LHCN-M2 (cell line): Measurements from ENCODE around the gene FXR1. TPM values are rescaled to one million over a fixed set of nuclear protein-coding genes. Genes with fewer than 3 reads are reported as not detected.

ENCODE experiments used
- DNase-seq: peaks from one replicate; pipeline ENCODE4 v3.0.0-alpha.2; 2012; ENCODE audit warnings: low read depth
- polyA plus RNA-seq: library from polyadenylated mRNA; unstranded; fragments of >200 nt; gene quantifications from one replicate; pipeline ENCODE4 v1.2.1, GENCODE V29; 2012; ENCODE audit warnings: missing spikeins
- total RNA-seq: library from RNA; depleted of rRNA; stranded (reverse); fragments of >200 nt; gene quantifications from 2 replicates; pipeline ENCODE4 v1.2.3, GENCODE V29; 2014; rRNA removed

Gene FXR1
- 152 and 180 TPM in 2 replicates for total RNA-seq
- polyA plus RNA-seq = 87.8 TPM

DNA sequence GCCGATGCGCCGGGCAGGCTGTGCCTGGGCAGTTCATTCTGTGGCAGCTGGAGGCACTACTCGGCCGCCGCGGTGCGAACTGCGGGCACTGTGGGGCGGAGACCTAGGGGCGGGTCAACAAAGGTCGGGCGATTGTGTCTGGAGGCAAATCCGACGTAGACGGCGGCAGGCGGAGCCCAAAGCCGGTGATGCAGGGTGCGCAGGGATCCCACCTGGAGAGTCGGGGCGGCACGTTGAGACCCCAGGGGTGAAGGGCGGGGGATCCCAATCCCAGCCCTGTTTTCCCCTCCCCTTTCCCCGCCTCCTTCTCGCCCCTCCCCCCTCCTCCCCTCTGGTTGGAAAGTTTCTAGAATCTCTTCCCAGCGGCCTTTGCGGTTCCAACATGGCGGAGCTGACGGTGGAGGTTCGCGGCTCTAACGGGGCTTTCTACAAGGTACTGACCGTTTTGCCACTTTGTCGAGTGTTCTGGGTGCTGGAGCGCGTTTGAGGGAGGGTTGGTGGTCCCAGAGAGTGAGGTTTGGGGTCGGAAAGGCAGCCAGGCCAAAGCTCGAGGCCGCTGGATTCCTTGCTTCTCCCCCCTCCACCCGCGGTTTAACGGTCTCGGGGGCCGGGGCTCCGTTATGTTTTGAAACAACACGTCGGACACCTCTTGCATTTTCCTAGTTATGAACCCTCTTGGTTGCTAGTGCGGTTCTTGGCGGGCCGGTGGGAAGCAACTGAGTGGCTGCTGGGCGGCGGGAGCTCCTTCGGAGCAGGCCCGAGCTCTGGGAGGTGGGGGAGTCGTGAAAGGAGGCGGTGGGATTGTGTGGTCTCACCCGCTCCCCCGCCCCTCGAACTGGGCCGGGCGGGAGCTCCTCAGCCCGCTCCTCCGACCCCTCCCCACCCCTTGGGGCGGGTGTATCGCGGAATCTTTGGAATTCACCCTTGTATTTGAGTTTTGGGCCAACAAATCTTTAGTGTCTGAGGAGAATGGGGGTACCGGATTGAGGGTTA is at the start of gene FXR1:
FXR1 (plus strand) TSS at position 367 of the 993 bp plus-strand sequence; CDS start at position 383, 16 bp downstream.
- DNase-seq = peak; percentile 88

DNA sequence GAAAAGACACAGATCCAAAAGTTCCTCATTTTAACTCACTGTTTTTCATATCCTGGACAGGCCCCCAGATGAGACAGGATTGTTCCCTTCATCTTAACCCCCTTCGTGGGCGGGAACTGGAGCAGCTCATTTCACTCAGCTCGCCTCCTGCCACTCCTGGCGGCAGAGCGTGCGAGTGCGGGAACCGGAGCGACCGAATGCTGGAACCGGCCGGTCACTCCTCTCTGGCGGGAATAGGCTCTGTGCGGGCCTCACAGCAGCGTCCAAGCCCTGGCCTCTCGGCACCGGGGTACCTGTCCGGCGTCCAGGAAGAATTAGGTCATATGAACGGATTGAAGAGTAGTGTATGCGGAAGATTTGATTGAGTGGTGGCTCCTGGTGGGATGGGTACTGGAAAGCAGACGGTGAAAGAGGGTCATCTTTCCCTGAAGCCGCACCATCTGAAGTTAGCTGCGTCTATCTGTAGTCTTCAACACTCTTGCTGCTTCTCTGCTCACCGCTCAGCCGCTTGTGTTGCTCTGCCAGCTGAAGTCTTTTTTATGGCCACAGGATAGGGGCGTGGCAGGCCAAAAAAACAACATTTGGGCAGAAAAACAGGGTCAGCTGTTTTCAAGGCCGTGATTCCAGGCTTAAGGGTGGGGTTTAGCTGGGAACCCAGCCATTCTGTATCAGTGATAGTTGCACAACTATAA is 42.3 kb upstream of the FXR1 start:
- DNase-seq = peak; percentile 60

DNA sequence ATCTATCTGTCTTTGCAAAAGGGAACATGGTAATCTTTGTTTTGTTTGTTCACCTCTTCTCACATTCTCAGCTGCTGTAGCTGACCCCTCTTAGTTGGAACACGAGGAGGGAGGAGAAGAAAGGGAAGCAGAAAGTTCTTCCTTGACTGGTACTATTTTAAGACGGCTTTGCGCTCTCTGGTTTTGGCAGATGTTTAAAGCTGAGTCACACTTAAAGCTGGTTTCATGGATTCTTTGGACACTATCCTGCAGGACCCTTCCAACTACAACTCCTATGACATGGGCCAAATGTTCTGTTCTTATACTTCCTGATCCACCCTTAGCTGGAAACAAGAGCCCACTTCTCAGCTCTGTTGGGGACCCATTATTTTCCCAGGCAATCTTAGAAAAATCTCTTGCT is 40.6 kb upstream of the FXR1 start:
- peak; percentile 87 for DNase-seq

DNA sequence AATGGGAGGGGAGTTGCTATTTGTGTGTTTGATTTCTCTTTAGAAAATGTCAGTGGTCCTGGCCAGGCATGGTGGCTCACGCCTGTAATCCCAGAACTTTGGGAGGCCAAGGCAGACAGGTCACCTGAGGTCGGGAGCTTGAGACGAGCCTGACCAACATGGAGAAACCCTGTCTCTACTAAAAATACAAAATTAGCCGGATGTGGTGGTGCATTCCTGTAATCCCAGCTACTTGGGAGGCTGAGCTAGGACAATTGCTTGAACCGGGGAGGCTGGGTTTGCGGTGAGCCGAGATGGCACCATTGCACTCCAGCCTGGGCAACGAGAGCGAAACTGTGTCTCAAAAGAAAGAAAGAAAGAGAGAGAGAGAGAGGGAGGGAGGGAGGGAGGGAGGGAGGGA is 40.0 kb upstream of the FXR1 start:
- peak; percentile 11 for DNase-seq

DNA sequence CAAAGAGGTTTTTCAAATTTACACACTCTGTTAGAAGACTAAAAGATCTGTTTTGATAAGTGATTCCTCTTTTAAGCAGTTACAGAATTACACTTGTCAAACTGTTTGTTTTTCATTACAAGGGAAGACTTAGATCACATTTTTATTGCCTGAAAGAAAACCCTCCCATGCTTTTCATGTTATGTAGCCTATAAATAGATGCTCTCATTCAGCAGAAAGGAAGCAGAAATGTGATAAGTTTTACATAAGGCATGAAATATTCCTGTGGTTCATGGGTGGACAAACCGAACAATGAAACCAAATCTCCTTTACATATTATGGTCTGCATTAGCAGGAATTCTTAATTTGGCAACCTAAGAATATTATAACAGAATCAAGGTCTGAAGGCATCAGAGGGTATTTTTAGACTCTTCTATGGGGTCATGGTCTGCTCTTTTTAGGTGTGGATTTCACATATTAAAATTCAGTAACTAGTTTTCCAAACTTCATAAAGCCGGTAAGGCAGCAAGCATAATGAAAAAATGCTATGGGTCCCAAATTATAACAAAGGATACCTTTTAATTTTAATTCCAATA is 37.3 kb upstream of the FXR1 start:
- peak; percentile 20 for DNase-seq

DNA sequence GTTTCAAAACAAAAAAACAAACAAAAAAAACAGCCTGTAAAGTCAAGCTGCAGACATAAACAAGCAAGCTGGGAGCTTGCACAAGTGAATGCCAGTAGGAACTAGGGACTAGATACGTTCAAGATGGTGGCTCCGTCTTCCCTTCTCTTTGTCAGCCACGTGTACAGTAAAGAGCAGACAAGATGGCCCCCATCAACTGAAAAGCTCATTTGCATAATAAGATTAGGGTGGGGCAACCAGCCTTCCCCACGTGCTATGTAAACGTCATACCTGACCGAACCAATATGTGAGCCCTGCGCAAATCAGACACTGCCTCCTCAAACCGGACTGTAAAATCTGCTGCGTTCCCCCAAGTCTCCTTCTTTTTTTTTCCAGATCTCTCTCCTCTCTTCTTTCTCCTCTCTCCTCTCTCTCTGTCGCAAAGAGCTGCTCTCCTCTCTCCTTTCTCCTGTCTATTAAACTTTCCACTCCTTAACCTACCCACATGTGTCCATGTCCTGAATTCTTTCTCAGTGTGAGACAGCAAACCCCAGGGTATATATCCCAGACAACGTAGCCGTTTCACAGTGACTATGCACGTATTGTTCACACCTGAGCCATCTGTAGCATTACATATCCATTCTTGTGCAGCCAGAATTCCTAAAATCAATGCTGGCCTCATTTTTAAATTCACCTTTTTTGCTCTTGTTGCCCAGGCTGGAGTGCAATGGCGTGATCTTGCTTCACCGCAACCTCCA is 31.2 kb upstream of the FXR1 start:
- no peak for DNase-seq

DNA sequence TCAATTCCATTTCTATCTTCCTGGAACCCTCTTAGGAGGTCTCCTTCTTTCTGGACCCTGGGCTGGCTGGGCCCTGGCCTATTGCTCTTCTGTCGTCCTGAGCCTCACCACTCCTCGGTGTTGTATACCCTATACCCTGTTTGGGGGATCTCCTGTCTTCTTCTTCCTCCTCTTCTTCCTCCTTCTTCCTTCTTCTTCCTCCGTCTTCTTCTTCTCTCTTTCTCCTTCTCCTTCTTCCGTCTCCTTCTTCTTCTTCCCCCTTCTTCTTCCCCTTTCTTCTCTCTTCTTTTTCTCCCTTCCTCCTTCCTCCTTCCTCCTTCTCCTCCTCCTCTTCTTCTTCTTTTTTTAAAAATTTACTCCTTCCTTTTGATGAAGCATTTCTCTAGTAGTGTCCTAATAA is 30.4 kb upstream of the FXR1 start:
- DNase-seq = no peak

DNA sequence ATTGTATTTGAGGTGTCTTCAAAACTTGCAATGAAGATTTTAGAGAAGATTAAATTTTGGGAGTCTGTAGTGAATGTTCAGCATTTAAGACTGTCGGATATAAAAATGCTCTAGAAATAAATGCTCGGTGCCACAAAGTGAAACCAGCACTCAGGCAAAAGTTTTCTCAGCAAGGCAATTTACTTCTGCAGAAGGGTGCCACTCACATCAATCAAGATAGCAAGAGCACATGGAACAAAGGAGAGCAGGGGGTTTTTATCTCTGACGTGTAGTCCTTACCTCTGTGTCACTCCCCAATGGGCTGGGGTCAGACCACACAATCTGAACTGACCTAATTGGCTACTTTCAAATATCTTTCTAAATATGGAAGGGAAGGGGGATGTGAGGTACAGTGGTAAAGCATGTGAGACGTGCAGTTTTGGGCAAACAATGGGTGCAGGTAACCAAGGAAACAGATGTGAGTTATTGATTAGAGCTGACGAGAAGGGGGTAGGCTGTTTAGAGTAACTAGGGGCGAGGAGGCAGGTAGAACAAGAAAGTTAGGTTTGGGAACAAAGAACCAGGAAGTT is 23.4 kb upstream of the FXR1 start:
- DNase-seq = no peak

DNA sequence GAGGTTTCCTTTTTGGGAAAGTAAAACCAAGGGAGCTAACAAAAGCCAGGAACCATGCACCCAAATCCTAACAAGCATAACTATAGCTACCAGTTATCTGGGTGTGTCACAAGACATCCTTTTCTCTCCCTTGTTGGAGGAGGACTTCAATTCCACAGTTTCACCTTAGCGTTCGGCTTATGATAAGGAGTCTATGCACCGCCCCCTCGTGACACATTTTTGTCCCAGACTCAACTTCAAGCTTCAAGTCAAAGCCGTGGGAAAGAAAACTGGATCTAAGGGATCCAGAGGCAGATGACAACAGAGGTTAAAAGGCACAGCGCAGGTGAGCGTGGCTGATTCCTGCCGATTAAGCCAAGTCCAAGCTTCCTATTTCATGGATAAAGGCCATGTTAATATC is 13.9 kb upstream of the FXR1 start:
- no peak for DNase-seq

DNA sequence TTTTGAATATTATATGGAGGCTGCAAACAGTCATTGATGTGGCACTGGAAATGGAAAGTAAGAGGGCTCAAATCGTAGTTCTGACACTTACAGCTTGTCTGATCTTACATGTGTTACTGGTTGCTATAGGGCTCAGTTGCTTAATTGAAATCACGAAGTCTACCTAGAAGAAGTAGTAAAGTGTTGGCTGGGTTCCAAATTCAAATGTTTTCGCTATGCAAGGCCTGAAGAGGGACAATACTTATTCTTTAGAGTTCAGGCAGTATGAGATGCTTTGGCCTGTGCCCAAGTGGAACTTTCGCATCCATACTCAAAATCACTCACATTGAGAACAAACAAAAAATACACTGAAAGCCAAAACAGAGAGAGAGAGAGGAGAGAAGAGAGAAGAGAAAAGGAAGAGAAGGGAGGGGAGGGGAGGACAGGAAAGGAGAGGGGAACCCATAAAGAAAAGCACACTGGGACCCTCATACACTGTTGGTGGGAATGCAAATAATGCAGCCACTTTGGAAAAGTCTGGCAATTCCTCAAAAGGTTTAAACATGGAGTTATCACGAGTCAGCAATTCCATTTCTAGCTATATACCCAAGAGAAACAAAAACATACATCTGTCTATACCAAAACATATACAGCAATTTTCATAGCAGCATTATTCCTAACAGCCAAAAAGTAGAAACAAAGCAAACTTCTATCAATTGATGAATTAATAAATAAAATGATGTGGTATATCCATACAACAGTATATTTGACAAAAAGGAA is 2.9 kb upstream of the FXR1 start:
- no peak for DNase-seq

DNA sequence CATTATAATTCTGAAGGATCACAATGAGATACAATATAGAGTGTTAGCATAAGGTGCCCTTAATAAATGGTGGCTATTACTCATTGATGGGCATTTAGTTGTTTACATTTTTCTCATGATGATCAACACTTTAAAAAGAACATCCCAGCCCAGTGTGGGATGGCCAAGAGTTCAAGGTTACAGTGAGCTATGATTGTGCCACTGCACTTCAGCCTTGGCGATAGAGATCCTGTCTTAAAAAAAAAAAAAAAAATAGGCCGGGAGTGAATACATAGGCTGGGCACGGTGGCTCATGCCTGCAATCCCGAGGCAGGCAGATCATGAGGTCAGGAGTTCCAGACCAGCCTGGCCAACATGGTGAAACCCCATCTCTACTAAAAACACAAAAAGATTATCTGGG is 1.6 kb upstream of the FXR1 start:
- DNase-seq = no peak

DNA sequence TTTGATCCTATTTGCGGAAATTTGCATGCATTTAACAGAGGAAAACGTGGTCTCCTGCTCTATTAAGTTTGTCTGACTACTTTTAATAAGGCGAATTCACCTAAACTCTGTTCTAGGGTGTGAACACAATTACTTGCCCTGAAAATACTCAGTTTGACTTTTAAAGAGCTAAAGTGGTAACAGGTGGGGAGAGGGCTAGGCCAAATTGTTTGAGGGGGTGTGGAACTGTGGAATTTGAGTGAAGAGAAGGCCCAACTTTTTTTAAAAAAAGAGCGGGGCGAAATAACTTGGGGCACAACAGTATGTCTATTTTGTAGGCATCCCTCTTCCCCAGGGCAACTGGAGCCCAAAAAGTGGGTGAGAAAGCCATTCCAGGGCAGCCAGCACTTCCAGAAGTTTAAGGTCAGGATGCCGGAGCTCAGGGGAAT is 580 bp upstream of the FXR1 start:
- no peak for DNase-seq

DNA sequence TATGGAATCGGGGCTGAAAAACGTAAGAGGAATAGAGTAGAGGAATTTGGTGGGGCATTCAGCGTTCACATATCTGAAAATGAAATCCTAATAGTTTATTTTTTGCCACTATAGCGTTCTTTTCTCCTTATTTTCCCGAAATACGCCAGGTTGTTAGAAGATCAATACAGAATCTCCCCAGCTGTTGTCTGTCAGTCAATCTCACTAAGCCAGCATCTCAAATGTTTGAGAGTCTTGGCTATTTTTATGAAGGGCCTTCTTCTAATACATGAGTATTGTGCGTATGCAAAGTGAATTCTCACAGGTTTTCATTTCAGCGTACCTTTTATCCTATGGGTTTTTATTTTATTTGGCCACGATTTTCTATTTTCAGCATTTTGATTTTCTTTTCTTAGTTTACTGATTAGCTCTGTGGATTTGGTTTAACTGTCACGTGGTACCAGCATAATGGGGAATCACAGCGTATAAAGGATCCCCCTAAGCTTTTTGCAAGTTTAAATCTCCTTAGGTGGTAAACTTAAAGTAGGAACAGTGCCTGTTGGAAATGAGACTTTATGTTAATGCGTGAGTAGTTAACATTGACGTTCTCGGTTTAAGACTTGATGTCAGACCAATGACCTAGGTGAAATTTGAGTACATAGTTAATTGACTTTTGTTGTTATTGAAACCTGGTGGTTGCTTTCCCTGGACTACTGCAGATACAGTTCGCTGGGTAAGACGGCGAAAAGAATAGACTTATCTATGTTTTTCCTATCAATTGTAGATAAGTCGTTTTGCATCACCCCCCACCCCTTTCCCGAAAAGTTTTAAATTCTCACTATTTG is 1.3 kb downstream of the FXR1 start:
- peak; percentile 48 for DNase-seq

DNA sequence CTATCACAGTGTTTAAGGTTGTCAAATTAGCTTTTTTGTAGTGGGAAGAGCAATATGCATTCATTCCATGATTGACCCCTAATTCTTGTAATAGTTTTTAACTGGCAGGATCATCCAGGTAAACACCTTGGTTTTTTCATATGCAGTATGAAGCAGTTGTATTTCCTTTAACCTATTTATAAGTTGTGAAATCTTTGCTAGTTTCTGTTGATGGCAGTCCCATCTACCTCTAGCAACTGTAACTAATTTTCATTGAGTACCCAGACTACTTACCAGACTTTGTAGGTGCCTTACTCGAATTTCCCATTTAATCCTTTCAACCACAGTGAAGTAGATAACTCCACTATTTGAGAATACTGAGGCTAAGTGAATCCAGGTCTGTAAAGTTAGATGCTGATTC is 6.1 kb downstream of the FXR1 start:
- DNase-seq = no peak

DNA sequence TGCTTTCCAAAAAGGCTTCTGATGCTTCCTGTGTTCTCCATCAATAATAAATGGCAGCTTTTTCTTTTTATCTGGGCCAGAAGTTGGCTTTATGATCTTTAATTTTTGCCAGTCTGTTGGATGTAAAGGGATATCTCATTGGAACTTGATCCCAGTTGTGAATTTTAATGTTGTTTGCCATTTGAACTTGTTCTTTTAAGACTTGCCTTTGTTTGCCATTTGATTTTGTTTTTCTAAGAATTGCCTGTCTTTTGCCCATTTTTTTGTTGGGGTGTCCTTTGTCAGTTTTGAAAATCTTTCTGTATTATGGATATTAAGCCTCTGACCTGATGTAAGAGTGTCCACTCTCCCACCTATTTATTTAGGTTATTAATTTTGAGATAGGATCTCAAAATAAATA is 9.8 kb downstream of the FXR1 start:
- DNase-seq = no peak

DNA sequence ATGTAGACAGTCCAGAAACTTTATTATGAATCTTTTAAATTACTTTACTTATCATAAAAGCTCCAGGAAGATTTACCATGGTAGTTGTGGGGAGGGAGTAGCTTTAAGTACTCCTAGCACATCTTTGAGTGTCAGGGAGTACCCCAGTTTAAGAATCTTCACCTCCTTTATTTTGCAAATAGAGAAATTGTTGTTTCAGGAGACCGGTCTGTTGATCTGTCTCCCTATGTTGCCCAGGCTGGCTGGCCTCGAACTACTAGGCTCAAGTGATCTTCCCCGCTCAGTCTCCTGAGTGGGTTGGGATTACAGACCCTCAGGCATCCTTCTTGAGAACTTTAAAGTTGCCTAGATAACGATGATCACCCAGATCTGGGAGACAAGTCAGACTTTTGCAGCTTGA is 11.1 kb downstream of the FXR1 start:
- no peak for DNase-seq

DNA sequence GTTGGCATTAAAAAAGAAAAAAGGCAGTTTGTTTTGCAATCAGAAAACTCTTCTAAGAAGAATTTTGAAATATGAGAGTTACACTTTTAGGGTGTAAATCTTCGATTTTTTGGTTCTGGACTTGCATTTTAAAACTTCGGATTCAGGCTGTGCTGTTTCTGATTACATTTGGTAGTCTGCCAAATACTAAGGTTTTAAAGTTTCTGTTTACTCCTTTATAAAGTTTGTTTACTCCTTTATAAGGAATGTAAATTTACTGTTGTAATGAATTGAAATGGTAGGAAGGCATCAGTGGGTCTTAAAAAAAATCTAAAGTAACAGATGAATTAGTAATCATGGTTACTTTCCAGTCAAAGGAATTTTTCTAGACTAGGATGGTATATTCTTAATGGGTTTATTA is 14.1 kb downstream of the FXR1 start:
- DNase-seq = no peak

DNA sequence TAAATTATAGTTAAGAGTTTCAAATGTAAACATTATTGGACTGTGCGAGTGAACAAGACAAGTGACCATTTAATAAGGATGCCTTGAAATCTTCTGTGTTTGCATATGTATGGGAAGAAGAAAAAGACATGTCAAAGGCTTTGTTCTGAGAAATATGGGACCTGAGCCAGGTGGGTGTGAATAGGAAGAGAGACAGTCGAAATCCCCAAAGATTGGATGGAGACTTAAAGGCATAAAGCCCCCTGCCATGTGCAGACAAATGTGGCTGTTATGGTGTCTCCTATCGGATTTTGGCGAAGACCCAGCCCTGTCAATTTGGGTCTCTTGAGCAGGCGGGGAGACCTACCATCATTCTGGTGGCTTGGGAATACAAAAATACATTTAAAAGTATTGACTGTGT is 16.9 kb downstream of the FXR1 start:
- no peak for DNase-seq

DNA sequence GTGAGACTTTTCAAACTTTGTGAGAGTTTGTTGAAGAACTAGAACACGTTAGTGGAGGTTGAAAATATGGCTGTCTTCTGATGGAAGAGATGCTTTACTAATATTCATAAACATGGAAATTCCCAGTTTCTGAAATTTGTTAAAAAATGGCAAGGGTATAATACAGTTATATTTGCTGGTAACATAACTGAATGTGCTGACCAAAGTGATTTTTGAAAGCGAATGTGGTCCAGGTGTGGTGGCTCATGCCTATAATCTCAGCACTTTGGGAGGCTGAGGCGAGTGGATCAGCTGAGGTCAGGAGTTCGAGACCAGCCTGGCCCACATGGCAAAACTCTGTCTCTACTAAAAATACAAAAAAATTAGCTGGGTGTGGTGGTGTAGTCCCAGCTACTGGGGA is 18.1 kb downstream of the FXR1 start:
- no peak for DNase-seq

DNA sequence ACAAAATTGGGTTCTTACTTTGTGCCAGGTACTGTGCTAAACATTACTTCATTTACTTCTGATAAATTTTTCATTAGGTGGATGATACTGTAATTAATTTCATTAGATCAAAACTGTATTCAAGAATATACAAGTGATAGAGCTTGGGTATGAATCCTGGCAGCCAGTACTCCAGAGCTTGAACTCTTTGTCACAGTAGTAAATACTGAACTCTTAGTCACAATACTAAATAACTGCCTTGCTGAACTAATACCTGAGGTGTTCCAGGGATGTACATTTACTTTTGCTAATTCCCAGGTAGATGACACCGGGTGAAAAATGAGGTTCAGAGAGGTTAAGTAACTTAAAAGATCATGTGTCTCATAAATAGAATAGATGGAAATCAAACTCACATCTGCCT is 20.3 kb downstream of the FXR1 start:
- DNase-seq = no peak
